ENCODE measurements around the gene STXBP1. TPM values are rescaled to one million over a fixed set of nuclear protein-coding genes. Genes with fewer than 3 reads are reported as not detected.

STXBP1 gene
- total and polyA plus RNA-seq, 9 of the 15 experiments (the other 6 are each of a cell fraction or from before 2014, with no cell fraction given) = 4.6 to 35.1 (median 9.7) TPM

- Histone ChIP-seq H3K27me3 (ENCODE audit: control insufficient read depth in 2 of 2, insufficient read depth in 2 of 2, low read length in 2 of 2) (no peaks in the 10 kb centered on the region), H4K20me1 (replicated peaks; ENCODE audit: control insufficient read depth, insufficient read depth, low read length) (no peaks in the 10 kb centered on the region), H3K9me3 (replicated peaks; ENCODE audit: control insufficient read depth, insufficient read depth, low read depth, low read length) (no peaks in the 10 kb centered on the region), H3K79me2 (ENCODE audit: control insufficient read depth, insufficient read depth, low read length) (peaks cover 5% of the 10 kb centered on the region), H3K9me1 (ENCODE audit: control insufficient read depth, insufficient read depth, low read length) (no peaks in the 10 kb centered on the region), H3K27ac (ENCODE audit: extremely low read depth, low read depth, low read length) (no peak overlapping the region), H3K4me2 (ENCODE audit: insufficient read depth, low read length) (peak overlapping the region; percentile 83), H3K9ac (ENCODE audit: insufficient read depth in 1 of 2, low read depth in 2 of 2, low read length in 2 of 2) (peak overlapping the region in 1 of 2 experiments; percentile 86; a peak in 2 of 4 replicates), H3K4me3 (peak overlapping the region; percentile 32), H3K4me1 (replicated peaks in 1 of 2; ENCODE audit: control insufficient read depth in 2 of 2, insufficient read depth in 2 of 2, low read length in 2 of 2) (peaks cover 15 to 30% of the 10 kb centered on the region in 2 experiments), H3K36me3 (ENCODE audit: control insufficient read depth, insufficient read depth, low read length) (no peaks in the 10 kb centered on the region), H2AFZ (ENCODE audit: low read depth, low read length) (peak overlapping the region; percentile 93)
- 3% methylated on average over 51 of the region's 55 CpGs for WGBS (ENCODE audit: insufficient coverage, low coverage, missing lambda C conversion rate)
- POLR2A ChIA-PET = interaction anchor here (0.6 to 1.0 kb wide), 7 partner anchors 9 to 354 kb away, joined by 3 to 4 read pairs (median 3); no protein-coding TSS in a partner anchor
- no TSS peak for BruUV-seq (replicated peaks)
- FAIRE-seq (no peak), DNase-seq (ENCODE audit: extremely low read depth in 1 of 4, low spot score in 3 of 4) (peak; percentile 80 to 96 (median 92)), ATAC-seq (peak; percentile 64)
- CTCF ChIA-PET (ENCODE audit: low intra/inter-chr PET ratio) = no interaction called here
- intact Hi-C loops (cut with micrococcal nuclease) = no loop called here
- in situ Hi-C loops (cut with MboI) = no loop called here
- TF ChIP-seq JUNB (CRISPR knock-in tag; conservative IDR thresholded peaks at IDR 0.05) (0 out of 2 replicates have a peak, but pooled peaks have one; percentile 14), ZNF3 (CRISPR knock-in tag; IDR thresholded peaks at IDR 0.05) (no peak), CBFA2T2 (conservative IDR thresholded peaks at IDR 0.05) (peak; percentile 49), MCM7 (IDR thresholded peaks at IDR 0.05) (no peak), MXD1 (CRISPR knock-in tag; IDR thresholded peaks at IDR 0.05; ENCODE audit: borderline replicate concordance, poor library complexity, severe bottlenecking) (no peak), MIER1 (IDR thresholded peaks at IDR 0.05; ENCODE audit: low read depth) (no peak), CBX1 (IDR thresholded peaks at IDR 0.05; ENCODE audit: low read depth) (no peak), OTX1 (CRISPR knock-in tag; IDR thresholded peaks at IDR 0.05) (no peak), SETDB1 (IDR thresholded peaks at IDR 0.05; ENCODE audit: low read length) (no peak), ZNF263 (CRISPR knock-in tag; IDR thresholded peaks at IDR 0.05; ENCODE audit: borderline replicate concordance) (peak; percentile 94), KLF6 (CRISPR knock-in tag; IDR thresholded peaks at IDR 0.05; ENCODE audit: borderline replicate concordance) (no peak), ZHX1 (conservative IDR thresholded peaks at IDR 0.05; ENCODE audit: low read length) (no peak), E2F6 (IDR thresholded peaks at IDR 0.05; ENCODE audit: borderline replicate concordance in 1 of 2, extremely low read depth in 1 of 2, insufficient read depth in 1 of 2, insufficient read length in 1 of 2, low read depth in 1 of 2, low read length in 1 of 2, poor library complexity in 1 of 2, severe bottlenecking in 1 of 2) (peak; percentile 74 to 84), SMARCE1 (IDR thresholded peaks at IDR 0.05) (0 out of 2 replicates have a peak, but pooled peaks have one; percentile 23), ZNF511 (CRISPR knock-in tag; IDR thresholded peaks at IDR 0.05) (no peak), TCFL5 (CRISPR knock-in tag; conservative IDR thresholded peaks at IDR 0.05) (no peak), RBM17 (IDR thresholded peaks at IDR 0.05; ENCODE audit: borderline replicate concordance, low read depth, low read length) (no peak)
These were observed 3.7 kb upstream of the STXBP1 start for GRCh38 chr9:127608104-127608966.

Data from K562 (cell line).